Kidney epithelial cell (primary cell): ENCODE results near the gene DSCAM. TPM values are rescaled to one million over a fixed set of nuclear protein-coding genes. Genes with fewer than 3 reads are reported as not detected.
"Not testable (repeated sequence)": the region's sequence is repeated elsewhere in the genome, so short reads cannot be mapped to it uniquely, and the experiment has no call there.

Experiments used
- DNase-seq: peaks from one replicate; pipeline ENCODE4 v3.0.0-alpha.2; 2010; ENCODE audit warnings: low read depth
- H3K27me3 ChIP-seq: 2 replicates; pipeline ENCODE4 v1.6.0; 2011; ENCODE audit warnings: low read length; ENCODE audit not compliant: control insufficient read depth, insufficient read depth
- H3K36me3 ChIP-seq: 2 replicates; pipeline ENCODE4 v1.5.1; 2011; ENCODE audit warnings: low read length; ENCODE audit not compliant: control insufficient read depth, insufficient read depth
- H3K4me3 ChIP-seq: 2 replicates; pipeline ENCODE4 v1.5.1; 2011; ENCODE audit warnings: low read depth, mild to moderate bottlenecking, control low read depth, low read length
- total RNA-seq: library from RNA; depleted of rRNA; stranded (reverse); fragments of >200 nt; gene quantifications from 2 replicates; pipeline ENCODE4 v1.2.3, GENCODE V29; 2015
- TF ChIP-seq, protein P1 (sequence below): IDR thresholded peaks from 2 replicates; pipeline ENCODE4 v1.5.1; 2011; ENCODE audit warnings: mild to moderate bottlenecking, moderate library complexity, low read length, control low read depth, inconsistent platforms; ENCODE audit not compliant: insufficient read depth, poor library complexity, severe bottlenecking

The DSCAM gene
- total RNA-seq, 1 donor from 2014 or later, result 0.21 TPM

DNA sequence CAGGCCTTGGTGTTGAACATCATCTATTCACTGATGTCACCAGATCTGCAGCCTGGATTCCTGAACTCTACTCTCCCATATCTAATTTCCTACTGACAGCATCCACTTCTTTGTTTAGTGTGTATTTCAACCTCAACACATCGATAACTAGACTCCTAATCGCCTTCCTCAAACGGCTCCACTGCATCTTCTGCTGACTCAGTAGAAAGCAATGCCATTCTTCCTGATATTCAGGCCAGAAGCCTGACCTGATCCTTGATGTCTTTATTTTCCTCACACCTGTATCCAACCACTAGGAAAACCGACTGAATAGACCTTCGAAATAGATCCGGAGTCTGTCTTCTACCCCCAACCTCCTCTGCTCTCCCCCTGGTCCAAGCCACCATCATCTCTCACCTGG lies 512.8 kb downstream of the DSCAM start:
- DNase-seq, result no peak
- TF ChIP-seq, protein P1, sequence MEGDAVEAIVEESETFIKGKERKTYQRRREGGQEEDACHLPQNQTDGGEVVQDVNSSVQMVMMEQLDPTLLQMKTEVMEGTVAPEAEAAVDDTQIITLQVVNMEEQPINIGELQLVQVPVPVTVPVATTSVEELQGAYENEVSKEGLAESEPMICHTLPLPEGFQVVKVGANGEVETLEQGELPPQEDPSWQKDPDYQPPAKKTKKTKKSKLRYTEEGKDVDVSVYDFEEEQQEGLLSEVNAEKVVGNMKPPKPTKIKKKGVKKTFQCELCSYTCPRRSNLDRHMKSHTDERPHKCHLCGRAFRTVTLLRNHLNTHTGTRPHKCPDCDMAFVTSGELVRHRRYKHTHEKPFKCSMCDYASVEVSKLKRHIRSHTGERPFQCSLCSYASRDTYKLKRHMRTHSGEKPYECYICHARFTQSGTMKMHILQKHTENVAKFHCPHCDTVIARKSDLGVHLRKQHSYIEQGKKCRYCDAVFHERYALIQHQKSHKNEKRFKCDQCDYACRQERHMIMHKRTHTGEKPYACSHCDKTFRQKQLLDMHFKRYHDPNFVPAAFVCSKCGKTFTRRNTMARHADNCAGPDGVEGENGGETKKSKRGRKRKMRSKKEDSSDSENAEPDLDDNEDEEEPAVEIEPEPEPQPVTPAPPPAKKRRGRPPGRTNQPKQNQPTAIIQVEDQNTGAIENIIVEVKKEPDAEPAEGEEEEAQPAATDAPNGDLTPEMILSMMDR, result no peak
- no peaks in the 10 kb centered on the region for H3K27me3 ChIP-seq

DNA sequence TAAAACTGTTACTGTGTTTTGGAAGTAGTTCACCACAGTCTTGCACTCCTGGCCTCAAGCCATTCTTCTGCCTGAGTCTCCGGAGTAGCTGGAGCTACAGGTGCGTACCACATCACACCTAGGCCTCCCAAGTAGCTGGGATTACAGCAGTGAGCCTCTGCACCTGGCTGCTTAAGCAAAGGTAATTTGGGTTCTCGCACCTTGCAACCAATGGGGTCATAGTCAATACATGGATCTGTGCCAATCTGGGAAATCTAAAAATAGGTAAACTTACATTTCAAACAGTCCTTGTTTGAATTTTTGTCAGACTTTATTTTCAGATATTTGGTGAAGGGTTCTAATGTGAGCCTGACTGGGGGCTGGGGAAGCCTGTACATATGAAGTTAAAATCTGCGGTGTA lies 513.2 kb downstream of the DSCAM start:
- no peak for DNase-seq

More for the DNA sequence above, 512.8 kb downstream of the DSCAM start:
- Histone ChIP-seq H3K4me3 (no peak overlapping the region), H3K36me3 (no peaks in the 10 kb centered on the region)

DNA sequence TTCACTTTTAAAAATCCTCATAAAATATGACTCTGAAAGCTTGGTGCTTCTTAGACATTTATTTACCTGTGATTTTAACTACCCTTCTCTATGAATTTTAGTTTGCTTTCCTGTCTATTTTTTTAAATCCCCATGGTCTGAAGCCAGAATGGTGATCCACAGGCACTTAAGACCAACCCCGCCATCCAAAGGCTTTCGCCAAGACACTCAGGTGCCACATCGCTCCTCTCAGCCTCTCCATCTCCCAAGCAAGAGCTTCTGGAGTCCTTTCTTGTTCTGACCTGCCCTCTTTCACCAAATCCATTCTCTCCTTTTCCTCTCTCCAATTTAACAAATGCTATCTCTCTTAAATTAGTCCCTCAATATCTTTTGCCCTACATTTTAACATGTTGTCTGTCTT lies 515.2 kb downstream of the DSCAM start:
- Histone ChIP-seq H3K4me3 (no peak overlapping the region), H3K27me3 (no peaks in the 10 kb centered on the region), H3K36me3 (no peaks in the 10 kb centered on the region)
- TF ChIP-seq, protein P1, result no peak
- DNase-seq, result no peak

More for the DNA sequence above, 513.2 kb downstream of the DSCAM start:
- Histone ChIP-seq H3K27me3 (no peaks in the 10 kb centered on the region), H3K4me3 (no peak overlapping the region), H3K36me3 (no peaks in the 10 kb centered on the region)
- TF ChIP-seq, protein P1, result no peak

DNA sequence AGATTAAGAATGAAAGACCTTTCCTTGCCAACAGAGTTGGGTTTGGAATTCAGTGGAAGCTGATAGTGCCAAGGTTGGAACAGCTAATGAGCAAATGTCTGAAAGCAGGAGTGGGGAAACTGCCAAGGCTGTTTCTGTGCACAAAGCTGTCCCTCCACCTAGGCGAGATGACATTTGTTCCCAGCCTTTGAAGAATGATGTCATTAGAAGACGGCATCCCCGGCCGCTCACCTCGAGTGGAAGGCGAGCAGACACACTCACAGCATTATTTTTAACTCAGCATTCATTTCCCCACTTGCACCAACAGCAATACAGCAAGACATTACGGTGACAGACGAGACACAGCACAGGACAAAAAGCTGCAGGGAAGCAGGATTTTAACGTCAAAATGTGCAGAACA lies 515.8 kb downstream of the DSCAM start:
- TF ChIP-seq, protein P1, result no peak
- no peak for DNase-seq
- Histone ChIP-seq H3K27me3 (no peaks in the 10 kb centered on the region), H3K36me3 (no peaks in the 10 kb centered on the region), H3K4me3 (no peak overlapping the region)

DNA sequence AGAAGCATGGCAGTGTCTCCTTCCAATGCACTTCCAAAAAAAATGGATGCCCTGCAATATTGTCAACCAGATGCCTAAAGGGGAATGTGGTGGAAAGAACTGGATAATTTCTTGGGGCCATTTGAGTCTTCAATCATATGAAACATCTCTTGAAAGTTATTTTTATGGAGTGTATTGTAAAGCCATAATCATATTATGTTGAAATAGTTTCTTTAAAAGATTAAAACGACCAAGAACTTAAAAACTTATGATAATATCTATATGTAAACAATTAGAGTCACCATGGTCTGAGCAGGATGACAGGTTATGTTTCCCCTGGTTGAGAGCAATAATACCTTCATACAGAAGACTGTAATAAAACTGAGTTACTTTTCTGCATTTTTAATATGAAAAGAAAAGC lies 522.6 kb downstream of the DSCAM start:
- no peak for DNase-seq
- TF ChIP-seq, protein P1, result no peak
- no peaks in the 10 kb centered on the region for H3K27me3 ChIP-seq
- no peak overlapping the region for H3K4me3 ChIP-seq
- H3K36me3 ChIP-seq, result no peaks in the 10 kb centered on the region

DNA sequence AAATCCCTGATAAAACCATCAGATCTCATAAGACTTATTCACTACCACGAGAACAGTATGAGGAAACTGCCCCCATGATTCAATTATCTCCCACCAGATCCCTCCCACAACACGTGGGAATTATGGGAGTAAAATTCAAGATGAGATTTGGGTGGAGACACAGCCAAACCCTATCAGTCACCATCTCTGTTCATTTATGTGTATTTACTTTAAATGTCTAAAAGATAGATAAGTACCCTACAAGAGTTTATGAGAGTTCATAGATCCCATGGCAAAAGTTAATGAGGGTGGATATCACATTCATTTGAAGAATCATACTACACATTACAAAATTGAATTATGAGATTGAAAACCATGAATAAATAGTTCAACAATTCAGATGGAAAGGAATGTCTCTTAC lies 526.2 kb downstream of the DSCAM start:
- H3K27me3 ChIP-seq, H3K4me3 ChIP-seq, DNase-seq, H3K36me3 ChIP-seq: not testable (repeated sequence)
